Keratinocyte (primary cell): ENCODE results near the gene ATP8A2.

Experiments
- CTCF ChIP-seq, 3 experiments: IDR thresholded peaks in 1 of 3; conservative IDR thresholded peaks in 1 of 3; optimal IDR thresholded peaks in 1 of 3; 2 replicates in 2 of 3; 3 replicates in 1 of 3; pipeline versions ENCODE3 to v1.5.1; 2011; ENCODE audit warnings: low read length in 3 of 3, mild to moderate bottlenecking in 3 of 3, moderate library complexity in 2 of 3, control low read depth in 1 of 3, inconsistent platforms in 1 of 3; ENCODE audit not compliant: insufficient read depth in 2 of 3; ENCODE audit errors: extremely low read depth in 1 of 3
- EZH2 ChIP-seq: IDR thresholded peaks from one replicate; pipeline ENCODE4 v1.6.1; 2012; ENCODE audit warnings: inconsistent platforms, mild to moderate bottlenecking, low read length, moderate library complexity

- TF ChIP-seq CTCF (optimal IDR thresholded peaks at IDR 0.05 in 1 of 3, IDR thresholded peaks at IDR 0.05 in 1 of 3, conservative IDR thresholded peaks at IDR 0.05 in 1 of 3; ENCODE audit: extremely low read depth in 1 of 3, insufficient read depth in 2 of 3, low read length in 3 of 3): no peak
- no peak for TF ChIP-seq EZH2
Measured at GRCh38 chr13:25415241-25415640, 43.5 kb downstream of the ATP8A2 start.
